ENCODE measurements around the gene BORCS5.

DNA sequence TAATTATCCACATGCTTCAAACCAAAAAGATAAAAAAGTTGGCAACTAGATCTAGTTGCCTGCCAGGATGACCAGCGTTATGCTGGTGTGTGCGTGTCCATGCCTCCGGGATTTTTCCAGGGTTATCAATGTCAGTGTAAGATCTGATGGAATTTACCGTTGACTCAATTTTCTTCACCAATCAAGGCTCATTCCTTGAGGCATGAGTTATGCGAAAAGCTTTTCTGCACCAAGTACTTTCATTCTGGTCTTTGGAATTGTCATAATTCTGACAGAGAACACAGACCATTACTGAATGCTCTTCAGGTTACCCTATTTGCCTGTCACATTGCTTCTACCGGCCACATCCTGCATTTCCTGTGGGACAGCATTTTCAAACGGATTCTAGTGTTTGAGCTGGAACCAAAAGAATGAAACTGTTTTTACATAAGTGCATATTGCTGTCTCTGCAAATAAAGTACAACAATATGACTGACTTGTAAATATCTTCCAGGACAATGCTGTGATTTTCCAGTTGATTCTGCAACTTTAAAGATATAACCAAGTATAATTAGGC lies 114.0 kb downstream of the BORCS5 start:
- TF ChIP-seq, protein P1, sequence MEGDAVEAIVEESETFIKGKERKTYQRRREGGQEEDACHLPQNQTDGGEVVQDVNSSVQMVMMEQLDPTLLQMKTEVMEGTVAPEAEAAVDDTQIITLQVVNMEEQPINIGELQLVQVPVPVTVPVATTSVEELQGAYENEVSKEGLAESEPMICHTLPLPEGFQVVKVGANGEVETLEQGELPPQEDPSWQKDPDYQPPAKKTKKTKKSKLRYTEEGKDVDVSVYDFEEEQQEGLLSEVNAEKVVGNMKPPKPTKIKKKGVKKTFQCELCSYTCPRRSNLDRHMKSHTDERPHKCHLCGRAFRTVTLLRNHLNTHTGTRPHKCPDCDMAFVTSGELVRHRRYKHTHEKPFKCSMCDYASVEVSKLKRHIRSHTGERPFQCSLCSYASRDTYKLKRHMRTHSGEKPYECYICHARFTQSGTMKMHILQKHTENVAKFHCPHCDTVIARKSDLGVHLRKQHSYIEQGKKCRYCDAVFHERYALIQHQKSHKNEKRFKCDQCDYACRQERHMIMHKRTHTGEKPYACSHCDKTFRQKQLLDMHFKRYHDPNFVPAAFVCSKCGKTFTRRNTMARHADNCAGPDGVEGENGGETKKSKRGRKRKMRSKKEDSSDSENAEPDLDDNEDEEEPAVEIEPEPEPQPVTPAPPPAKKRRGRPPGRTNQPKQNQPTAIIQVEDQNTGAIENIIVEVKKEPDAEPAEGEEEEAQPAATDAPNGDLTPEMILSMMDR (IDR thresholded peaks at IDR 0.05): no peak
- no peak for TF ChIP-seq POLR2A (IDR thresholded peaks at IDR 0.05)
- TF ChIP-seq EP300 (IDR thresholded peaks at IDR 0.05): no peak
